H1 (cell line): Measurements from ENCODE around the gene RNU6-8. TPM values are rescaled to one million over a fixed set of nuclear protein-coding genes. Genes with fewer than 3 reads are reported as not detected.

Experiments
- CTCF ChIA-PET: fragments of 300-600 bp; sonication (Branson Sonifier 250); formaldehyde crosslinking; loops from one replicate; lab custom pipeline; 2021; ENCODE audit not compliant: partially characterized antibody; lab: Charles Lee
- POLR2A ChIA-PET: fragments of 300-600 bp; sonication (Branson Sonifier 250); formaldehyde crosslinking; loops from one replicate; lab custom pipeline; 2021; ENCODE audit warnings: inconsistent platforms; ENCODE audit not compliant: partially characterized antibody; lab: Charles Lee
- DNase-seq, 2 experiments: peaks; one replicate each; pipeline versions ENCODE4 v3.0.0 to v3.0.0-alpha.2; 2010 to 2022; ENCODE audit warnings: low spot score in 2 of 2, low read depth in 1 of 2, mixed read lengths in 1 of 2
- FAIRE-seq: peaks from 2 replicates; lab custom pipeline; 2011; peaks lifted over from hg19 to GRCh38; lab: Jason Lieb, UNC
- H2AFZ ChIP-seq: 2 replicates; pipeline ENCODE4 v1.8.1; 2012; ENCODE audit warnings: low read length, inconsistent platforms
- H2AK5ac ChIP-seq: 2 replicates; pipeline ENCODE4 v1.6.1; 2013; ENCODE audit warnings: low read depth, low read length
- H2BK120ac ChIP-seq: replicated peaks from 2 replicates; pipeline ENCODE3; 2013; ENCODE audit warnings: low read depth, low read length, inconsistent platforms
- H2BK12ac ChIP-seq: 2 replicates; pipeline ENCODE4 v1.6.1; 2013; ENCODE audit warnings: low read depth, low read length
- H2BK15ac ChIP-seq: 2 replicates; pipeline ENCODE4 v1.6.1; 2013; ENCODE audit warnings: low read length
- H2BK20ac ChIP-seq: 2 replicates; pipeline ENCODE4 v1.6.1; 2013; ENCODE audit warnings: low read length
- H2BK5ac ChIP-seq: 2 replicates; pipeline ENCODE4 v1.6.1; 2013; ENCODE audit warnings: low read depth, low read length
- H3K14ac ChIP-seq: 2 replicates; pipeline ENCODE4 v1.6.1; 2013; ENCODE audit warnings: inconsistent platforms; ENCODE audit not compliant: insufficient read length
- H3K18ac ChIP-seq: 2 replicates; pipeline ENCODE4 v1.6.1; 2013; ENCODE audit warnings: low read length; ENCODE audit errors: extremely low read depth
- H3K23ac ChIP-seq: 2 replicates; pipeline ENCODE4 v1.6.1; 2013; ENCODE audit warnings: inconsistent platforms; ENCODE audit not compliant: insufficient read length
- H3K23me2 ChIP-seq: 2 replicates; pipeline ENCODE4 v1.6.1; 2013; ENCODE audit warnings: low read depth, low read length
- H3K27ac ChIP-seq: 2 replicates; pipeline ENCODE4 v1.6.1; 2011; ENCODE audit warnings: low read depth, low read length, inconsistent platforms
- H3K27me3 ChIP-seq, 4 experiments: replicated peaks in 1 of 4; 1 replicate in 1 of 4; 2 replicates in 3 of 4; pipeline versions ENCODE4 v1.6.1 to v1.8.1; 2011 to 2013; ENCODE audit warnings: low read length in 3 of 4, mild to moderate bottlenecking in 3 of 4, inconsistent platforms in 2 of 4, mixed read lengths in 2 of 4, moderate library complexity in 1 of 4; ENCODE audit not compliant: control insufficient read depth in 3 of 4, insufficient read depth in 3 of 4; ENCODE audit errors: extremely low read depth in 1 of 4
- H3K36me3 ChIP-seq, 4 experiments: 2 replicates each; pipeline versions ENCODE4 v1.6.1 to v1.8.1; 2011 to 2013; ENCODE audit warnings: mild to moderate bottlenecking in 4 of 4, low read length in 3 of 4, moderate library complexity in 2 of 4, control low read depth in 1 of 4, inconsistent platforms in 1 of 4; ENCODE audit not compliant: insufficient read depth in 4 of 4, control insufficient read depth in 2 of 4
- H3K4ac ChIP-seq: replicated peaks from 2 replicates; pipeline ENCODE3; 2013; ENCODE audit warnings: low read length, low read depth, mixed read lengths, inconsistent platforms; ENCODE audit not compliant: insufficient read length
- H3K4me1 ChIP-seq, 4 experiments: replicated peaks in 1 of 4; 1 replicate in 1 of 4; 2 replicates in 3 of 4; pipeline versions ENCODE4 v1.6.1 to v1.8.1; 2011 to 2013; ENCODE audit warnings: low read length in 3 of 4, inconsistent platforms in 2 of 4, mixed read lengths in 1 of 4; ENCODE audit not compliant: insufficient read depth in 4 of 4, control insufficient read depth in 3 of 4
- H3K4me2 ChIP-seq, 2 experiments: 2 replicates each; pipeline versions ENCODE4 v1.6.1 to v1.8.1; 2011 to 2013; ENCODE audit warnings: low read depth in 2 of 2, low read length in 2 of 2, control low read depth in 1 of 2, inconsistent platforms in 1 of 2, mild to moderate bottlenecking in 1 of 2; ENCODE audit not compliant: insufficient read depth in 1 of 2
- H3K4me3 ChIP-seq, 4 experiments: fragments of 200-600, 300-600 bp in 1 of 4; sonication (generic), shearing (Covaris generic), sonication (Bioruptor Twin) in 1 of 4; 2 replicates each; pipeline versions ENCODE4 v1.5.1 to v1.8.1; 2011 to 2016; ENCODE audit warnings: low read length in 4 of 4, low read depth in 3 of 4, control low read depth in 2 of 4, inconsistent platforms in 2 of 4, mild to moderate bottlenecking in 2 of 4, mixed read lengths in 1 of 4, moderate library complexity in 1 of 4; ENCODE audit not compliant: insufficient read depth in 2 of 4; ENCODE audit errors: extremely low read depth in 1 of 4
- H3K56ac ChIP-seq: replicated peaks from 2 replicates; pipeline ENCODE3; 2013; ENCODE audit warnings: low read depth, mild to moderate bottlenecking, mixed read lengths, low read length, inconsistent platforms; ENCODE audit not compliant: insufficient read length
- H3K79me1 ChIP-seq: 2 replicates; pipeline ENCODE4 v1.6.1; 2013; ENCODE audit warnings: low read depth, low read length, control low read depth
- H3K79me2 ChIP-seq, 2 experiments: 2 replicates each; pipeline versions ENCODE4 v1.6.1 to v1.8.1; 2012 to 2013; ENCODE audit warnings: low read length in 2 of 2, mild to moderate bottlenecking in 2 of 2, inconsistent platforms in 1 of 2; ENCODE audit not compliant: insufficient read depth in 2 of 2, control insufficient read depth in 1 of 2
- H3K9ac ChIP-seq, 4 experiments: replicated peaks in 1 of 4; 1 replicate in 1 of 4; 2 replicates in 3 of 4; pipeline versions ENCODE4 v1.6.1 to v1.8.1; 2011 to 2013; ENCODE audit warnings: low read depth in 3 of 4, low read length in 3 of 4, control low read depth in 2 of 4, mild to moderate bottlenecking in 2 of 4, moderate library complexity in 2 of 4, inconsistent platforms in 1 of 4; ENCODE audit errors: extremely low read depth in 1 of 4
- H3K9me3 ChIP-seq, 2 experiments: 2 replicates each; pipeline versions ENCODE4 v1.6.1 to v1.8.1; 2012 to 2013; ENCODE audit warnings: mild to moderate bottlenecking in 2 of 2, moderate library complexity in 2 of 2, control low read depth in 1 of 2, inconsistent platforms in 1 of 2, low read depth in 1 of 2, low read length in 1 of 2, mixed read lengths in 1 of 2; ENCODE audit not compliant: insufficient read depth in 2 of 2
- H4K20me1 ChIP-seq, 2 experiments: replicated peaks in 1 of 2; 2 replicates each; pipeline versions ENCODE3 to v1.8.1; 2011 to 2013; ENCODE audit warnings: inconsistent platforms in 2 of 2, low read length in 2 of 2, mild to moderate bottlenecking in 1 of 2; ENCODE audit not compliant: insufficient read depth in 2 of 2, control insufficient read depth in 1 of 2
- H4K5ac ChIP-seq: 2 replicates; pipeline ENCODE4 v1.6.1; 2013; ENCODE audit warnings: low read length, low read depth, mixed read lengths, inconsistent platforms; ENCODE audit not compliant: insufficient read length
- H4K8ac ChIP-seq: 2 replicates; pipeline ENCODE4 v1.8.0; 2013; ENCODE audit warnings: mild to moderate bottlenecking, moderate library complexity, low read length, inconsistent platforms; ENCODE audit not compliant: insufficient read depth; ENCODE audit errors: extremely low read depth
- H4K91ac ChIP-seq: replicated peaks from 2 replicates; pipeline ENCODE3; 2013; ENCODE audit warnings: low read length, mixed read lengths, inconsistent platforms; ENCODE audit not compliant: insufficient read length
- CBX5 ChIP-seq: fragments of 300-800, 300-1000 bp; sonication (generic); IDR thresholded peaks from 2 replicates; pipeline ENCODE4 v1.7.1; 2016; ENCODE audit warnings: antibody characterized with exemption, low read length, low read depth
- CTBP2 ChIP-seq: IDR thresholded peaks from 2 replicates; pipeline ENCODE4 v1.7.0; 2011; ENCODE audit warnings: borderline replicate concordance, mild to moderate bottlenecking, moderate library complexity, mixed read lengths, low read length; ENCODE audit not compliant: insufficient read depth, insufficient read length
- EGR1 ChIP-seq: IDR thresholded peaks from 2 replicates; pipeline ENCODE4 v1.6.1; 2011; ENCODE audit warnings: low read depth, low read length, borderline replicate concordance
- GABPA ChIP-seq: IDR thresholded peaks from 2 replicates; pipeline ENCODE4 v1.6.1; 2011; ENCODE audit warnings: mild to moderate bottlenecking, low read length, moderate library complexity, borderline replicate concordance; ENCODE audit not compliant: insufficient read depth
- JUND ChIP-seq: IDR thresholded peaks from 2 replicates; pipeline ENCODE4 v1.6.1; 2011; ENCODE audit warnings: mild to moderate bottlenecking, improper control_type of control experiment, low read length
- WGBS, 2 experiments: shearing (Covaris generic) in 1 of 2; methylation state at CpG; one replicate each; pipeline versions ENCODE4 v1.1.6 to v1.1.7; 2013 to 2015; ENCODE audit warnings: low lambda C conversion rate in 2 of 2, mixed read lengths in 2 of 2, inconsistent platforms in 1 of 2, low coverage in 1 of 2, missing lambda C conversion rate in 1 of 2; ENCODE audit not compliant: insufficient replicate concordance in 2 of 2, insufficient coverage in 1 of 2, insufficient read length in 1 of 2; ENCODE audit errors: extremely low coverage in 1 of 2, missing lambda C conversion rate in 1 of 2; 5-methylcytosine and 5-hydroxymethylcytosine counted together
- polyA plus RNA-seq, 7 experiments: library from polyadenylated mRNA; depleted of rRNA in 3 of 7; stranded (reverse) in 5 of 7; unstranded in 2 of 7; fragments of >200 nt in 5 of 7; fragments of 200-250 nt in 2 of 7; gene quantifications; 1 replicate in 5 of 7; 2 replicates in 1 of 7; 4 replicates in 1 of 7; pipeline versions ENCODE4 v1.2.1 to v1.2.3, GENCODE V29; 2011 to 2013; ENCODE audit warnings: missing spikeins in 2 of 7, mixed read lengths in 2 of 7
- total RNA-seq: library from RNA; stranded (reverse); fragmentation: NEBNext Ultra II Directional; extraction: Animal tissue kit (Norgen Biotek cat#: 25700); gene quantifications from 2 replicates; pipeline ENCODE4 v1.2.1, GENCODE V29; 2021
- TF ChIP-seq, protein P1 (sequence below), 3 experiments: IDR thresholded peaks; 1 replicate in 2 of 3; 2 replicates in 1 of 3; pipeline versions ENCODE4 v1.5.1 to v1.6.1; 2011; ENCODE audit warnings: low read length in 3 of 3, mild to moderate bottlenecking in 3 of 3, inconsistent platforms in 2 of 3, low read depth in 1 of 3, moderate library complexity in 1 of 3; ENCODE audit not compliant: insufficient read depth in 1 of 3; ENCODE audit errors: control extremely low read depth in 1 of 3

The RNU6-8 gene
- total and polyA plus RNA-seq, 2 of the 8 experiments (the other 6 are each of a cell fraction or from before 2014, with no cell fraction given) = not detected

DNA sequence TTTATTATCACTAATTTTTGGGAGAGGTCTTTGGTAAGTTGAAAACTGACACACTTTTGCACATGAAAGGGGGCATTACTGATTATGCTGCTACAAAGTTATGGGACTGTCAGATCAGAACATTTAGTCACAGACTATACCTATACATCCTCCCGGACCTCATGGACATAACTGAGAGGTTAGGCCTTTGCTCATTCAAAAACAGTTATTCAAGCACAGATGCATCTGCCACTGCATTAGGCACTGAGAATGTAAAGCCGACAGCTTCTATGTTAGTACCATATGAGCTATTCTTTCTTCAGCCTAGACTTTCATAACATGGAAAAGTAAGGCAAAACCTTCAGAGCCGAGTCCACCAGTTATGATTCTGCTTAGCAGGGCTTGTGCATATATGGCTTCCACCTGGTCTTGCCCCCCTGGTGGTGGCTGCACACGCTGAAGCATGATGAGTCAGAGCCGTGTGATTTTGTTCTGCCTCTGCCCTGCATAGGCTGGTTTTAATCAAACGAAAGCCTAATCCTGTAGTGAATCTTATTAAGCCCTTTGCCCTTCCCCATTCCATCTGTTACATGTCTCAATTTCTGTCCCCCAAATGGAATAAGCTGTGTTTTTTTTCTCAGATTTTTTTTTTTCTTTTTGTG, 21.8 kb upstream of the RNU6-8 start:
- H2BK120ac ChIP-seq = no peak overlapping the region
- no peaks in the 10 kb centered on the region for H3K79me2 ChIP-seq
- no peak overlapping the region for H3K23ac ChIP-seq
- CTCF ChIA-PET = interaction anchor here (0.6 to 1.1 kb wide), 4 partner anchors 28 to 158 kb away, joined by 3 to 4 read pairs (median 3); no protein-coding TSS in a partner anchor
- DNase-seq = no peak
- H3K27me3 ChIP-seq = no peaks in the 10 kb centered on the region
- H3K4me1 ChIP-seq = no peaks in the 10 kb centered on the region
- no peak overlapping the region for H3K56ac ChIP-seq
- H2BK20ac ChIP-seq = no peak overlapping the region
- no peak overlapping the region for H2AK5ac ChIP-seq
- H3K36me3 ChIP-seq = no peaks in the 10 kb centered on the region
- POLR2A ChIA-PET = no interaction called here
- no peak overlapping the region for H2BK15ac ChIP-seq
- no peak for FAIRE-seq
- H4K5ac ChIP-seq = no peak overlapping the region
- no peak overlapping the region for H3K18ac ChIP-seq
- H2BK12ac ChIP-seq = no peak overlapping the region
- H2BK5ac ChIP-seq = no peak overlapping the region
- TF ChIP-seq, protein P1, sequence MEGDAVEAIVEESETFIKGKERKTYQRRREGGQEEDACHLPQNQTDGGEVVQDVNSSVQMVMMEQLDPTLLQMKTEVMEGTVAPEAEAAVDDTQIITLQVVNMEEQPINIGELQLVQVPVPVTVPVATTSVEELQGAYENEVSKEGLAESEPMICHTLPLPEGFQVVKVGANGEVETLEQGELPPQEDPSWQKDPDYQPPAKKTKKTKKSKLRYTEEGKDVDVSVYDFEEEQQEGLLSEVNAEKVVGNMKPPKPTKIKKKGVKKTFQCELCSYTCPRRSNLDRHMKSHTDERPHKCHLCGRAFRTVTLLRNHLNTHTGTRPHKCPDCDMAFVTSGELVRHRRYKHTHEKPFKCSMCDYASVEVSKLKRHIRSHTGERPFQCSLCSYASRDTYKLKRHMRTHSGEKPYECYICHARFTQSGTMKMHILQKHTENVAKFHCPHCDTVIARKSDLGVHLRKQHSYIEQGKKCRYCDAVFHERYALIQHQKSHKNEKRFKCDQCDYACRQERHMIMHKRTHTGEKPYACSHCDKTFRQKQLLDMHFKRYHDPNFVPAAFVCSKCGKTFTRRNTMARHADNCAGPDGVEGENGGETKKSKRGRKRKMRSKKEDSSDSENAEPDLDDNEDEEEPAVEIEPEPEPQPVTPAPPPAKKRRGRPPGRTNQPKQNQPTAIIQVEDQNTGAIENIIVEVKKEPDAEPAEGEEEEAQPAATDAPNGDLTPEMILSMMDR (IDR thresholded peaks at IDR 0.05; ENCODE audit: control extremely low read depth in 1 of 3, insufficient read depth in 1 of 3, low read depth in 1 of 3, low read length in 3 of 3) = peak in 1 of 3 experiments; percentile 23; a peak in 1 of 4 replicates
- no peak for TF ChIP-seq CTBP2
- TF ChIP-seq CBX5 = no peak
- no peak for TF ChIP-seq GABPA
- no peak for TF ChIP-seq EGR1
- peak; percentile 40; the same call in 1 of the 2 replicates for TF ChIP-seq JUND
- WGBS, 2 experiments = 90% methylated on average over 6 of the region's 6 CpGs; no CpG with 5 or more reads in 1 of the 2 experiments
- no peaks in the 10 kb centered on the region; the same call in 1 of the 2 replicates for H3K23me2 ChIP-seq
- no peak overlapping the region for H4K91ac ChIP-seq
- H3K27ac ChIP-seq = no peak overlapping the region
- no peak overlapping the region for H3K4me2 ChIP-seq
- no peaks in the 10 kb centered on the region for H4K20me1 ChIP-seq
- no peak overlapping the region for H3K14ac ChIP-seq
- no peak overlapping the region for H3K4ac ChIP-seq
- no peaks in the 10 kb centered on the region for H3K79me1 ChIP-seq
- H2AFZ ChIP-seq = no peak overlapping the region
- H3K9ac ChIP-seq = no peak overlapping the region
- H3K4me3 ChIP-seq = no peak overlapping the region
- H4K8ac ChIP-seq = no peak overlapping the region
- H3K9me3 ChIP-seq = no peaks in the 10 kb centered on the region
